Measurements from ENCODE around the gene NDUFS2.

NDUFS2 gene

DNA sequence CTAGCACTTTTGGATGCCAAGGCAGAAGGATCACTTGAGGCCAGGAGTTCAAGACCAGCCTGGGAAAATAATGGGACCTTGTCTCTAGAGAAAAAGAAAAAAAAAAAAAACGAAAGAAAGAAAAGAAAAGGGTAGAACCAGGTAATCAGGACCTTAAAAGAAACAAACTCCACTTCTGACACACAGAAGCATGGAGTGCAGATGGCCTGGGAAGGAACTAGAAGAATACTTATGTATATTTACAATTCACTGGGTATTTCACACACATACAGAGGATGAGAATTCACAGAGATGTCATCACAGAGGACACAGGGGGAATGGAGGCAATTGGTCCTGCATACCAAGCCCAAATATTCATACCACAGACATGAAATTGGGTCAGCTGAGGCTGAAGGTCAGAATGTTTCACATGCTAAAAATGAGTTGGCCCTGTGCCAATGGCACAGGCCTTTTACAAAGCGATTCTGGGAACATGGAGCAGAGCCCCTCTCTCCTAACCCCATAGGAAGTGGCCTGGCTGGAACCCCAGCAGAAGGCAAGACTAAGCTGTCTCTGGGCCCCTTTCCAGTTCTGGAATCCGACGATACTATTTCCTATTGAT is 29.3 kb upstream of the NDUFS2 start:
- DNase-seq (ENCODE audit: low read depth) = no peak

GRCh38 chr1:161173711-161174110 is 28.5 kb upstream of the NDUFS2 start:
- no peak for DNase-seq (ENCODE audit: low read depth)

- DNase-seq (ENCODE audit: low read depth) = no peak
These were observed 27.3 kb upstream of the NDUFS2 start for GRCh38 chr1:161174911-161175310.

GRCh38 chr1:161175771-161176453 is 26.3 kb upstream of the NDUFS2 start:
- DNase-seq (ENCODE audit: low read depth) = no peak

DNA sequence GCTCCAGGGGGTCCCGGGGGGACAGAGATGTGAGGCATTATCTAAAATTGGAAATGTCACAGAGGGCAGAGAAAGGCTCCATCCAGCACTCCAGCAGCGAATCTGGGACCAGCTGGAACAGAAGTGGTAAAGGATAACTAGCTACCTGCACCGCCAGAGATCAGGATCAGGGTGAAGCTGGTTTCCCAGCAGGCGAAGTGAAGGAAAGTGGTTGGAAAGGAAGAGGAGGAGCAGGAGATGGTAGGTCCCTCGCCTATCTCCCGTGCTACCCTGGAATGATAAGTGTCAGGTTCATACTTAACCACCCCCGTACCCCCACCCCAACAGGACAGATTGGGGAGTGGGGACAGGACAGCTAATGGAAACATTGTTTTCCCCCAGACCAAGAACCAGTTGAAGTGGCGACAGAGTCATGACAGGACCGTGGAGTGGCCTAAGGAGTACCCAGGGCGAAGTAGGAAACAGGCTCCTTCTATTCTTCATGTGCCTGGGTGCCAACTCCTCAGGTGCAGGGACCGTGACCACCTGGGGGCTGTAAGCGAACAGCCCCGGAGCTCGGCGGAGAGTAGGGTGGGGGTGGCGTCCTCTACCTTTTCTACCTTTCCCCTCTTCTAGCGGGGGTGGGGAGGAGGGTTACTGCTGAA is 25.6 kb upstream of the NDUFS2 start:
- DNase-seq (ENCODE audit: low read depth) = no peak

- DNase-seq (ENCODE audit: low read depth) = peak; percentile 90
These were observed 24.8 kb upstream of the NDUFS2 start, which contains the start of gene B4GALT3 for GRCh38 chr1:161177112-161177935. Gene B4GALT3, minus strand, starts transcription at chr1:161177507. Its CDS starts 1,447 bp downstream, at chr1:161176060.

- DNase-seq (ENCODE audit: low read depth) = no peak
These were observed 24.3 kb upstream of the NDUFS2 start for GRCh38 chr1:161177936-161178244.

GRCh38 chr1:161179698-161180097 is 22.5 kb upstream of the NDUFS2 start:
- no peak for DNase-seq (ENCODE audit: low read depth)

DNA sequence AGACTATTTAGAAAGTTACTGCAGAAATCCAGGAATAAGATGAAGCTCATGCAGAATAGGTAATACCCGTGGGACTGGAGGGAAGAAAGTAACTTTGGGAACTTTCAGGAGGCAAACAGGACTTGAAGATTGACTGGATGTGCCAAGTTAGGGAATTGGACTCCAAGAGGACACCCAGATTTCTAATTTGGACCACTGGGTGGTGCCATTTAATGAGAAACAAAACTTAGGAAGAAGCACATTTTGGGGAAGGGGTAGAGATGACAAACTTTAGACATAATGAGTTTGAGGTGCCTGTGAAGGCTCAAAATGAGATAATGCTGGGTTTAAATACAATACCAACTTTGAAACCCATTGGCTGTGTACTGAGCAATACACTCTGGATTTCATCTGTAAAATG is 21.5 kb upstream of the NDUFS2 start:
- DNase-seq (ENCODE audit: low read depth) = no peak

- peak; percentile 41 for DNase-seq (ENCODE audit: low read depth)
These were observed 20.0 kb upstream of the NDUFS2 start for GRCh38 chr1:161182214-161182613.

DNA sequence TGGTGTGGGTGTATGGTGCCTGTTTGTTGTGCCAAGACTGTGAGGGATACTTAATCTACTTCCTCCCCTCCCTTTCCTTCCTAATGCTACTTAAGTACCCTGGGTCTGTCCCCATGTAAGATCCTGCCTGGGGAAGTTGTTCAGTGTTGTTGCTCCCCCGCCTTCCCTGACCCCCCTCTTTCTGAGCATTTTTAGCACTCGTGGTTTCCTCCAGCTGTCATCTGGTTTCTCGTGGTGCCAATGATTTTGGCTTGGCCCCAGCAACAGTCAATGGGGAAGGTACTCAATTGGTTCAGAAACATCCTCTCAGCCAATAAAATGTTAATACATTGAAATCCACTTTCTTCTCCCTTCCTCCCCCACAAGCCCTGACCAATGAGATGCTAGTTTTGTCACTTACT is 16.9 kb upstream of the NDUFS2 start:
- DNase-seq (ENCODE audit: low read depth) = peak; percentile 66

DNA sequence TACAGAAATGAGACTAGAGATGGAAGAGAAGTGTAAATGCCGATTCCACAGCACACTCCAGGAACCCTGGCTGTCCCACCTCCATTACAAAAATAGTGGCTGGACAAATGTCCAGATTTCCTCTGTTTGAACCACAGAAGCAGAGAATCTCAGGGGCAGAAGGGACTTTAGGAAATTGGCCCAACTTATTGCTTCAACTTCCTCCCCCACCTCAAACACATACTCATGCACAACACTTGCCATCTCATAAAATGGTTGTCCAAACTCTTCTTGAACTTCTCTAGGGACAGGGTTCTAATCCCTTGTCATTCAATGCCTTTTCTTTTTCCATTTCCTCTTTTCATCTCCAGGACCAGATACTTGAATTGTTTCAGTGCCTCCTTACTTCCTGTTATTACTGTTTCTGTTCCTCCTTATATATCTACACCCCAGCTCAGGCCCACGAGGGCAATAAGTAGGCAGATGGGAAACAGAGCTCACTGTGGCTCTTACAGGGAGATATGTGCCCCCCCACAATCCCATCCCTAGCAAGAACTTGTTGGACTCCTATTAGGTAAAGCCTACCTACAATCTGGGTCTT is 16.3 kb upstream of the NDUFS2 start:
- no peak for DNase-seq (ENCODE audit: low read depth)

DNA sequence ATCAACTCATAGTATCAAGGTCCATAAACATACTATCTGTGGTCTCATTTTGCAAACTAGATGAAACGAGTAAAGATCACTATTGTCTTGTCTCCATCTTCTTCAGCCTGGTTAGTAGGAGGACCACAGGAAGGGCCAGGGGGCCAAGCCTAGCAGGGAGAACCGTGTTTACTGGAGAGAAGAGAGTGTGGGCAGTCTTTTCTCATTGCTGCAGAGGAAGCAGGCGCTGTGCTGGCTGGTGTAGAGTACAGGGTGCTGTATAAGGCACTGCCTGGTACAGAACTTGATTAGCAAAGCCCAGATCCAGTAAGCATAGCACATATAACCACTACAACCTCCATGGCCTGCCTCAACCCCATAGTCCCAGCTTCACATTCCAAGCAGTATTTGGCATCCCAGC is 14.9 kb upstream of the NDUFS2 start:
- DNase-seq (ENCODE audit: low read depth) = no peak

DNA sequence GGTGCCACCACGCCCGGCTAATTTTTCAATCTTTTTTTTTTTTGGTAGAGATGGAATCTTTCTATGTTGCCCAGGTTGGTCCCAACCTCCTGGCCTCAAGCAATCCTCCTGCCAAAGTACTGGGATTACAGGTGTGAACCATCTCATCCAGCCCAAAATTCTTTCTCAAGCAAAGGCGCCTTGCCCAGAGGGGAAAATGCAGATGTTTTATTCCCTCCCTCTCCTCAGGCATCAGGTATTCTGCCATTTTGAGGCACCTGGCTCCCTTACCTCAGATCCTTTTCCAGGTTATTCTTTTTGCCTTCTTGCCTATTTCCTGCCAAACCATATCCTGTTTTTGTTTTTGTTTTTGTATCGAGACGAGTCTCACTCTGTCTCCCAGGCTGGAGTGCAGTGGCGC is 13.8 kb upstream of the NDUFS2 start:
- DNase-seq (ENCODE audit: low read depth) = no peak

DNA sequence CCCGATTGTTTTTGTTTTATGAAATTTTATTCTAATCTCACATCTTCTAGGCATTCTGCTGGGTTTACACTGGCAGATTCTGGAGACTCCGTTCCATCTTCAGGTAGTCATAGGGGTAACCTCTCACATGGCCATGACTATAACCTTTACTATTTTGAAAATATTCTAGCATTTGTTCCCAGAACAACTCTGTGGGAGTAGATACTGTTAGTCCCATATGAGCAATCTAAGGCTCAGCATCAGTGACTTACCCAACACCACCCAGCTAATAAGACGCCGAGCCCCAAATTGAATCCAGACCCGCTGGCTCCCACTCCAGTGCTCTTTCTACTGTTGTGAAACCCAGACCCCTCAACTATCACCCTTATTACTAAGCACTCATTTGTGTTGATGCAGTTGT is 13.1 kb upstream of the NDUFS2 start:
- DNase-seq (ENCODE audit: low read depth) = no peak

DNA sequence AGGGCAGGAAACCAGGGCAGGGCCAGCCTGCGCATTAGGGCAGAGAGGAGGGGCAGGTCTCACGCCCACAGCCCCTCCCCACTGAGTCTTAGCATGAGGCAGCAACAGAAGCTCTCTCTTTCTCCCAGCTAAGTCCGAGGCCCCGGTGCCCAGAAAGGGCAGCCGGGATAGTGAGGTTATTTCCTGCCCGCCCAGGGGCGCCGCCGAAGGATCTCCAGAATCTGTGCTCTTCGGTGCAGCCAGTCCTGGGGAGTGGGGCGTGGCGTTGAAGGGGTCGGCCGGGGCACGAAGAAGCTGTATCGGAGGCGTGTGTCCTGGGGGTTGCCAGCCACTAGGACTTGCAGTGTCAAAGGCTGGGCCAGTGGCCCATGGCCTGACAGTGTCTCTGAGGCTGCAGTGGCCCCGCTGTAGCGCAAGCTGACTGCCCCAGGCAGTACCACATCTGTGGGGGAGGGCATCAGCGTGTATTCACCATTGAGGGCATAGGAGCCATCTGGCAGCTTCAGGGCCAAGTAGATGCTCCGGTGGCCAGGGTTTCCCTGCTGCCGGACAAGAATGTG is 11.1 kb upstream of the NDUFS2 start:
- no peak for DNase-seq (ENCODE audit: low read depth)

- no peak for DNase-seq (ENCODE audit: low read depth)
These were observed 10.2 kb upstream of the NDUFS2 start for GRCh38 chr1:161191971-161192370.

GRCh38 chr1:161192476-161193465 is 9.4 kb upstream of the NDUFS2 start:
- DNase-seq (ENCODE audit: low read depth) = peak; percentile 51

DNA sequence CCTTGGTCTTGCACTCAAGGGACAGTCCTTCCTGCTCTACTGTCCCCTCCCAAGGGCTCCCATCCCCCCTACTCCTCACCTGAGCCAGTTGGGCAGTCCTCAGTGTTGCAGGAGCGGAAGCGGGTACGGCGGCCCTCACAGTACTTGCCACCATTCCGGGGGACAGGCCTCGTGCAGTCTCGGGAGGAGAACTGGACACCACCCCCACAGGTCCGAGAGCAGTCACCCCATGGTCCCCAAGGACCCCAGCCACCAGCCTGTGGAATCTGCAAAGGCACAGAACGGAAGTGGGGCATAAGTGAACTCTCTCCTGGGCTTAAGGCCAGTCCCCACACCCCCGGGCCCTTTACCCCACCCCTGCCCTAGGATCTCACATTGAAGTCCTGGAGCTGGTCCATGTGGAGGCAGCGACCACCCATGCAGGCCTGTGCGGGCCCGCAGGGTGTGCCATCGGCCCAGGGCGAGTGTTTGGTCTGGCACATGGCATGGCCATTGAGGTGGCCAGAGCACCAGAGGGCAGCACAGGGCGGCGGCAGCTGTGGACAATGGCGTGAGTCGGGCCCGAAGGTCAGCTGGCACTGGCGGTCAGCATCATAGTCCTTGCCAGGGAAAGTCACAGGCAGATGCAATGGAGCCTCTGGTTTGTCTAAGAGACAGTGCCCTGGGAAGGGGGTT is 8.5 kb upstream of the NDUFS2 start:
- DNase-seq (ENCODE audit: low read depth) = no peak

DNA sequence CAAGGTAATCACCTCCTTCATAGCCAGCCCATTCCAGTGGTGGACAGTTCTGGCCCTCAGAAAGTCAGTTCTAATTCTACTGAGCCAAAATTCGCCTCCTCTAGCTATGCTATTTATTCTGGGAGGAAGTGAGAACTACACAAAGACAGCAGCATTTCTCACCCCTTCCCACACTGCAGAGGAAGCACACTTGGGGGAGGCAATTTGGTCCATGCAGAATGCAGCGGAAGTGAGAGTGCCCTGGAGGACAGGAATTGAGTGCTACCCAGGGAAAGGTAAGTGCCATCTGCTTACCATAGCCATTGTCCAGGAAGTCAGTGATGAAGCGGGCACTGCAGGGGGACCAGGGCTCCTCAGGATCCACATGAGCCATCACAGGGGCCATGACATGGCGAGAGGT is 7.0 kb upstream of the NDUFS2 start:
- no peak for DNase-seq (ENCODE audit: low read depth)

Data from activated T-helper 1 cell treated with Interleukin-2 at 50 U/mL for 16 hours (primary cell).